GM12891 (cell line): ENCODE results near the gene IGSF3.

Experiments
- POLR2A ChIP-seq: IDR thresholded peaks from 2 replicates; pipeline ENCODE4 v1.6.1; 2011; ENCODE audit warnings: low read depth, low read length, control low read depth
- POLR2AphosphoS5 ChIP-seq: IDR thresholded peaks from 2 replicates; pipeline ENCODE4 v1.6.1; 2011; ENCODE audit warnings: low read depth, low read length, control low read depth
- POU2F2 ChIP-seq: IDR thresholded peaks from 2 replicates; pipeline ENCODE4 v1.6.1; 2011; ENCODE audit warnings: low read depth, mild to moderate bottlenecking, control low read depth, low read length, moderate library complexity
- TAF1 ChIP-seq: IDR thresholded peaks from 2 replicates; pipeline ENCODE4 v1.6.1; 2011; ENCODE audit warnings: low read depth, low read length, control low read depth

DNA sequence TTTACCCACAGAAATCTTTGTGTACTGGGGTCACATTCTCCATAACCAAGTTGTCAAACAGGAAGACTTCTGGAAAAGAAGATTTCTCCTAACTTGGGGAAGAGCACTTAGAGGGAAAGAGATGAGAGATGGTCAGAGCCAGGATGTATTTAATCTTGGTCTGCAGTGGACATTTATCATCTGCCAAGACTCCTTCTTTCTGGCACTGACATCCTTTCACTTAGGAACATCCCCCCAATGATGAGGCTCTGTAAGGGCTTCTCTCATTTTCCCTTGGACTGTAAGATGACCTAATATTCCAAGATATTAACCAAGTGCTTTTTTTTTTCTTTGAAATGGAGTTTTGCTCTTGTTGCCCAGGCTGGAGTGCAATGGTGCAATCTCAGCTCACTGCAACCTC is 39.3 kb upstream of the IGSF3 start:
- TF ChIP-seq POLR2A (no peak), TAF1 (no peak), POLR2AphosphoS5 (no peak), POU2F2 (no peak)
